H1 (cell line): ENCODE results near the gene RASSF4. TPM values are rescaled to one million over a fixed set of nuclear protein-coding genes. Genes with fewer than 3 reads are reported as not detected.

Experiments used
- CTCF ChIA-PET: fragments of 300-600 bp; sonication (Branson Sonifier 250); formaldehyde crosslinking; loops from one replicate; lab custom pipeline; 2021; ENCODE audit not compliant: partially characterized antibody; lab: Charles Lee
- POLR2A ChIA-PET: fragments of 300-600 bp; sonication (Branson Sonifier 250); formaldehyde crosslinking; loops from one replicate; lab custom pipeline; 2021; ENCODE audit warnings: inconsistent platforms; ENCODE audit not compliant: partially characterized antibody; lab: Charles Lee
- DNase-seq, 2 experiments: peaks; one replicate each; pipeline versions ENCODE4 v3.0.0 to v3.0.0-alpha.2; 2010 to 2022; ENCODE audit warnings: low spot score in 2 of 2, low read depth in 1 of 2, mixed read lengths in 1 of 2
- FAIRE-seq: peaks from 2 replicates; lab custom pipeline; 2011; peaks lifted over from hg19 to GRCh38; lab: Jason Lieb, UNC
- H2AFZ ChIP-seq: 2 replicates; pipeline ENCODE4 v1.8.1; 2012; ENCODE audit warnings: low read length, inconsistent platforms
- H2AK5ac ChIP-seq: 2 replicates; pipeline ENCODE4 v1.6.1; 2013; ENCODE audit warnings: low read depth, low read length
- H2BK120ac ChIP-seq: replicated peaks from 2 replicates; pipeline ENCODE3; 2013; ENCODE audit warnings: low read depth, low read length, inconsistent platforms
- H2BK12ac ChIP-seq: 2 replicates; pipeline ENCODE4 v1.6.1; 2013; ENCODE audit warnings: low read depth, low read length
- H2BK15ac ChIP-seq: 2 replicates; pipeline ENCODE4 v1.6.1; 2013; ENCODE audit warnings: low read length
- H2BK20ac ChIP-seq: 2 replicates; pipeline ENCODE4 v1.6.1; 2013; ENCODE audit warnings: low read length
- H2BK5ac ChIP-seq: 2 replicates; pipeline ENCODE4 v1.6.1; 2013; ENCODE audit warnings: low read depth, low read length
- H3K14ac ChIP-seq: 2 replicates; pipeline ENCODE4 v1.6.1; 2013; ENCODE audit warnings: inconsistent platforms; ENCODE audit not compliant: insufficient read length
- H3K18ac ChIP-seq: 2 replicates; pipeline ENCODE4 v1.6.1; 2013; ENCODE audit warnings: low read length; ENCODE audit errors: extremely low read depth
- H3K23ac ChIP-seq: 2 replicates; pipeline ENCODE4 v1.6.1; 2013; ENCODE audit warnings: inconsistent platforms; ENCODE audit not compliant: insufficient read length
- H3K23me2 ChIP-seq: 2 replicates; pipeline ENCODE4 v1.6.1; 2013; ENCODE audit warnings: low read depth, low read length
- H3K27ac ChIP-seq: 2 replicates; pipeline ENCODE4 v1.6.1; 2011; ENCODE audit warnings: low read depth, low read length, inconsistent platforms
- H3K27me3 ChIP-seq, 4 experiments: replicated peaks in 1 of 4; 1 replicate in 1 of 4; 2 replicates in 3 of 4; pipeline versions ENCODE4 v1.6.1 to v1.8.1; 2011 to 2013; ENCODE audit warnings: low read length in 3 of 4, mild to moderate bottlenecking in 3 of 4, inconsistent platforms in 2 of 4, mixed read lengths in 2 of 4, moderate library complexity in 1 of 4; ENCODE audit not compliant: control insufficient read depth in 3 of 4, insufficient read depth in 3 of 4; ENCODE audit errors: extremely low read depth in 1 of 4
- H3K36me3 ChIP-seq, 4 experiments: 2 replicates each; pipeline versions ENCODE4 v1.6.1 to v1.8.1; 2011 to 2013; ENCODE audit warnings: mild to moderate bottlenecking in 4 of 4, low read length in 3 of 4, moderate library complexity in 2 of 4, control low read depth in 1 of 4, inconsistent platforms in 1 of 4; ENCODE audit not compliant: insufficient read depth in 4 of 4, control insufficient read depth in 2 of 4
- H3K4ac ChIP-seq: replicated peaks from 2 replicates; pipeline ENCODE3; 2013; ENCODE audit warnings: low read length, low read depth, mixed read lengths, inconsistent platforms; ENCODE audit not compliant: insufficient read length
- H3K4me1 ChIP-seq, 4 experiments: replicated peaks in 1 of 4; 1 replicate in 1 of 4; 2 replicates in 3 of 4; pipeline versions ENCODE4 v1.6.1 to v1.8.1; 2011 to 2013; ENCODE audit warnings: low read length in 3 of 4, inconsistent platforms in 2 of 4, mixed read lengths in 1 of 4; ENCODE audit not compliant: insufficient read depth in 4 of 4, control insufficient read depth in 3 of 4
- H3K4me2 ChIP-seq, 2 experiments: 2 replicates each; pipeline versions ENCODE4 v1.6.1 to v1.8.1; 2011 to 2013; ENCODE audit warnings: low read depth in 2 of 2, low read length in 2 of 2, control low read depth in 1 of 2, inconsistent platforms in 1 of 2, mild to moderate bottlenecking in 1 of 2; ENCODE audit not compliant: insufficient read depth in 1 of 2
- H3K4me3 ChIP-seq, 4 experiments: fragments of 200-600, 300-600 bp in 1 of 4; sonication (generic), shearing (Covaris generic), sonication (Bioruptor Twin) in 1 of 4; 2 replicates each; pipeline versions ENCODE4 v1.5.1 to v1.8.1; 2011 to 2016; ENCODE audit warnings: low read length in 4 of 4, low read depth in 3 of 4, control low read depth in 2 of 4, inconsistent platforms in 2 of 4, mild to moderate bottlenecking in 2 of 4, mixed read lengths in 1 of 4, moderate library complexity in 1 of 4; ENCODE audit not compliant: insufficient read depth in 2 of 4; ENCODE audit errors: extremely low read depth in 1 of 4
- H3K56ac ChIP-seq: replicated peaks from 2 replicates; pipeline ENCODE3; 2013; ENCODE audit warnings: low read depth, mild to moderate bottlenecking, mixed read lengths, low read length, inconsistent platforms; ENCODE audit not compliant: insufficient read length
- H3K79me1 ChIP-seq: 2 replicates; pipeline ENCODE4 v1.6.1; 2013; ENCODE audit warnings: low read depth, low read length, control low read depth
- H3K79me2 ChIP-seq, 2 experiments: 2 replicates each; pipeline versions ENCODE4 v1.6.1 to v1.8.1; 2012 to 2013; ENCODE audit warnings: low read length in 2 of 2, mild to moderate bottlenecking in 2 of 2, inconsistent platforms in 1 of 2; ENCODE audit not compliant: insufficient read depth in 2 of 2, control insufficient read depth in 1 of 2
- H3K9ac ChIP-seq, 4 experiments: replicated peaks in 1 of 4; 1 replicate in 1 of 4; 2 replicates in 3 of 4; pipeline versions ENCODE4 v1.6.1 to v1.8.1; 2011 to 2013; ENCODE audit warnings: low read depth in 3 of 4, low read length in 3 of 4, control low read depth in 2 of 4, mild to moderate bottlenecking in 2 of 4, moderate library complexity in 2 of 4, inconsistent platforms in 1 of 4; ENCODE audit errors: extremely low read depth in 1 of 4
- H3K9me3 ChIP-seq, 2 experiments: 2 replicates each; pipeline versions ENCODE4 v1.6.1 to v1.8.1; 2012 to 2013; ENCODE audit warnings: mild to moderate bottlenecking in 2 of 2, moderate library complexity in 2 of 2, control low read depth in 1 of 2, inconsistent platforms in 1 of 2, low read depth in 1 of 2, low read length in 1 of 2, mixed read lengths in 1 of 2; ENCODE audit not compliant: insufficient read depth in 2 of 2
- H4K20me1 ChIP-seq, 2 experiments: replicated peaks in 1 of 2; 2 replicates each; pipeline versions ENCODE3 to v1.8.1; 2011 to 2013; ENCODE audit warnings: inconsistent platforms in 2 of 2, low read length in 2 of 2, mild to moderate bottlenecking in 1 of 2; ENCODE audit not compliant: insufficient read depth in 2 of 2, control insufficient read depth in 1 of 2
- H4K5ac ChIP-seq: 2 replicates; pipeline ENCODE4 v1.6.1; 2013; ENCODE audit warnings: low read length, low read depth, mixed read lengths, inconsistent platforms; ENCODE audit not compliant: insufficient read length
- H4K8ac ChIP-seq: 2 replicates; pipeline ENCODE4 v1.8.0; 2013; ENCODE audit warnings: mild to moderate bottlenecking, moderate library complexity, low read length, inconsistent platforms; ENCODE audit not compliant: insufficient read depth; ENCODE audit errors: extremely low read depth
- H4K91ac ChIP-seq: replicated peaks from 2 replicates; pipeline ENCODE3; 2013; ENCODE audit warnings: low read length, mixed read lengths, inconsistent platforms; ENCODE audit not compliant: insufficient read length
- CBX5 ChIP-seq: fragments of 300-800, 300-1000 bp; sonication (generic); IDR thresholded peaks from 2 replicates; pipeline ENCODE4 v1.7.1; 2016; ENCODE audit warnings: antibody characterized with exemption, low read length, low read depth
- CHD1 ChIP-seq: IDR thresholded peaks from 2 replicates; pipeline ENCODE4 v1.6.1; 2012; ENCODE audit warnings: low read depth, low read length, improper control_type of control experiment
- CTBP2 ChIP-seq: IDR thresholded peaks from 2 replicates; pipeline ENCODE4 v1.7.0; 2011; ENCODE audit warnings: borderline replicate concordance, mild to moderate bottlenecking, moderate library complexity, mixed read lengths, low read length; ENCODE audit not compliant: insufficient read depth, insufficient read length
- EP300 ChIP-seq, 2 experiments: IDR thresholded peaks; 1 replicate in 1 of 2; 2 replicates in 1 of 2; pipeline ENCODE4 v1.6.1; 2011 to 2012; ENCODE audit warnings: low read depth in 2 of 2, low read length in 2 of 2, mild to moderate bottlenecking in 2 of 2, borderline replicate concordance in 1 of 2, inconsistent platforms in 1 of 2, moderate library complexity in 1 of 2
- HDAC2 ChIP-seq, 2 experiments: fragments of 300-600 bp in 1 of 2; sonication (generic) in 1 of 2; IDR thresholded peaks; 2 replicates each; pipeline ENCODE4 v1.6.1; 2011 to 2012; ENCODE audit warnings: low read depth in 2 of 2, low read length in 2 of 2, mild to moderate bottlenecking in 2 of 2, moderate library complexity in 2 of 2, borderline replicate concordance in 1 of 2, inconsistent platforms in 1 of 2
- HDAC6 ChIP-seq: IDR thresholded peaks from one replicate; pipeline ENCODE4 v1.7.1; 2012; ENCODE audit warnings: low read depth, mild to moderate bottlenecking, inconsistent platforms, low read length, moderate library complexity
- POLR2A ChIP-seq, 2 experiments: IDR thresholded peaks; 1 replicate in 1 of 2; 2 replicates in 1 of 2; pipeline ENCODE4 v1.6.1; 2011; ENCODE audit warnings: low read depth in 2 of 2, low read length in 2 of 2, mild to moderate bottlenecking in 2 of 2; ENCODE audit errors: control extremely low read depth in 1 of 2
- POU5F1 ChIP-seq: IDR thresholded peaks from 2 replicates; pipeline ENCODE4 v1.6.1; 2011; ENCODE audit warnings: low read depth, mild to moderate bottlenecking, low read length, moderate library complexity
- RFX5 ChIP-seq: IDR thresholded peaks from 2 replicates; pipeline ENCODE4 v1.6.1; 2011; ENCODE audit warnings: low read depth, low read length, improper control_type of control experiment, borderline replicate concordance
- TAF1 ChIP-seq: IDR thresholded peaks from 2 replicates; pipeline ENCODE4 v1.6.1; 2011; ENCODE audit warnings: mild to moderate bottlenecking, low read depth, low read length
- YY1 ChIP-seq: IDR thresholded peaks from 2 replicates; pipeline ENCODE4 v1.6.1; 2011; ENCODE audit warnings: low read depth, mild to moderate bottlenecking, low read length
- WGBS, 2 experiments: shearing (Covaris generic) in 1 of 2; methylation state at CpG; one replicate each; pipeline versions ENCODE4 v1.1.6 to v1.1.7; 2013 to 2015; ENCODE audit warnings: low lambda C conversion rate in 2 of 2, mixed read lengths in 2 of 2, inconsistent platforms in 1 of 2, low coverage in 1 of 2, missing lambda C conversion rate in 1 of 2; ENCODE audit not compliant: insufficient replicate concordance in 2 of 2, insufficient coverage in 1 of 2, insufficient read length in 1 of 2; ENCODE audit errors: extremely low coverage in 1 of 2, missing lambda C conversion rate in 1 of 2; 5-methylcytosine and 5-hydroxymethylcytosine counted together
- polyA plus RNA-seq, 7 experiments: library from polyadenylated mRNA; depleted of rRNA in 3 of 7; stranded (reverse) in 5 of 7; unstranded in 2 of 7; fragments of >200 nt in 5 of 7; fragments of 200-250 nt in 2 of 7; gene quantifications; 1 replicate in 5 of 7; 2 replicates in 1 of 7; 4 replicates in 1 of 7; pipeline versions ENCODE4 v1.2.1 to v1.2.3, GENCODE V29; 2011 to 2013; ENCODE audit warnings: missing spikeins in 2 of 7, mixed read lengths in 2 of 7
- total RNA-seq: library from RNA; stranded (reverse); fragmentation: NEBNext Ultra II Directional; extraction: Animal tissue kit (Norgen Biotek cat#: 25700); gene quantifications from 2 replicates; pipeline ENCODE4 v1.2.1, GENCODE V29; 2021

RASSF4 gene
- total and polyA plus RNA-seq, 2 of the 8 experiments (the other 6 are each of a cell fraction or from before 2014, with no cell fraction given) = 14.3 to 14.5 TPM

- peaks cover 18 to 37% (median 24%) of the 10 kb centered on the region in 4 experiments for H3K4me1 ChIP-seq
- no peaks in the 10 kb centered on the region for H4K20me1 ChIP-seq
- no peak overlapping the region for H3K23ac ChIP-seq
- H2BK12ac ChIP-seq = 0 out of 2 replicates have a peak overlapping the region, but pooled peaks have one; percentile 27
- DNase-seq = no peak
- no peaks in the 10 kb centered on the region for H3K79me2 ChIP-seq
- H3K36me3 ChIP-seq = peaks cover 0 to 4% (median 0%) of the 10 kb centered on the region in 4 experiments; a peak in 1 of 8 replicates
- no peak overlapping the region for H3K4ac ChIP-seq
- no peak overlapping the region for H3K14ac ChIP-seq
- H4K91ac ChIP-seq = no peak overlapping the region
- no peak overlapping the region; the same call in 1 of the 2 replicates for H4K8ac ChIP-seq
- no peak overlapping the region for H3K18ac ChIP-seq
- H3K79me1 ChIP-seq = no peaks in the 10 kb centered on the region
- H3K4me2 ChIP-seq = no peak overlapping the region
- H3K56ac ChIP-seq = no peak overlapping the region
- no peak overlapping the region for H3K27ac ChIP-seq
- no peak overlapping the region for H3K9ac ChIP-seq
- WGBS, 2 experiments = 92% methylated on average over 10 of the region's 11 CpGs; no CpG with 5 or more reads in 1 of the 2 experiments
- CTCF ChIA-PET = interaction anchor here (1.3 to 12.1 kb wide), 6 partner anchors 8 to 73 kb away, joined by 3 to 117 read pairs (median 36); no protein-coding TSS in a partner anchor
- no peaks in the 10 kb centered on the region for H3K23me2 ChIP-seq
- H3K9me3 ChIP-seq = no peaks in the 10 kb centered on the region
- POLR2A ChIA-PET = interaction anchor here (1.0 to 3.3 kb wide), 3 partner anchors 14 to 48 kb away, joined by 4 to 23 read pairs (median 4); partner anchors contain the start of gene ZNF22
- H2BK5ac ChIP-seq = no peak overlapping the region
- no peak for FAIRE-seq
- 0 out of 2 replicates have a peak overlapping the region, but pooled peaks have one; percentile 92 for H2BK15ac ChIP-seq
- no peak overlapping the region for H2BK20ac ChIP-seq
- no peak overlapping the region for H3K4me3 ChIP-seq
- no peak overlapping the region for H4K5ac ChIP-seq
- H3K27me3 ChIP-seq = no peaks in the 10 kb centered on the region
- H2BK120ac ChIP-seq = no peak overlapping the region
- no peak overlapping the region for H2AFZ ChIP-seq
- H2AK5ac ChIP-seq = no peak overlapping the region
- TF ChIP-seq CHD1 = no peak
- TF ChIP-seq TAF1 = no peak
- TF ChIP-seq RFX5 = no peak
- TF ChIP-seq HDAC2 (IDR thresholded peaks at IDR 0.05; ENCODE audit: borderline replicate concordance in 1 of 2, low read depth in 2 of 2, low read length in 2 of 2) = no peak
- TF ChIP-seq CTBP2 = no peak
- no peak for TF ChIP-seq YY1
- TF ChIP-seq POU5F1 = no peak
- TF ChIP-seq EP300 (IDR thresholded peaks at IDR 0.05; ENCODE audit: borderline replicate concordance in 1 of 2, low read depth in 2 of 2, low read length in 2 of 2) = no peak
- no peak for TF ChIP-seq CBX5
- no peak for TF ChIP-seq POLR2A (IDR thresholded peaks at IDR 0.05; ENCODE audit: control extremely low read depth in 1 of 2, low read depth in 2 of 2, low read length in 2 of 2)
- TF ChIP-seq HDAC6 = no peak
Measured at GRCh38 chr10:44981172-44982113, 21.8 kb downstream of the RASSF4 start.
